Right lobe of liver (tissue), 6 donors: ENCODE results near the gene BEGAIN. TPM values are rescaled to one million over a fixed set of nuclear protein-coding genes. Genes with fewer than 3 reads are reported as not detected.
A peak's percentile ranks its signal among the peaks of the same experiment; 100 is the strongest.

Experiments
- ATAC-seq, 4 donors: fragments of 200-7000 bp; cut with Tn5 transposase; one replicate each; pipeline ENCODE4 v1.9.1; 2020; ENCODE audit warnings: mild to moderate bottlenecking in 4 of 4, moderate library complexity in 4 of 4
- DNase-seq, 3 donors: peaks; one replicate each; pipeline ENCODE4 v3.0.0-alpha.2; 2020
- H3K27ac ChIP-seq, 3 donors: fragments of 200-600 bp; one replicate each; pipeline ENCODE4 v1.8.0; 2022
- H3K27me3 ChIP-seq, 2 donors: fragments of 200-600 bp; one replicate each; pipeline ENCODE4 v1.8.0; 2022
- H3K36me3 ChIP-seq, 4 donors: fragments of 200-600 bp; sonication (generic) in 1 of 4; one replicate each; pipeline versions ENCODE4 v1.5.1 to v1.8.0; 2017 to 2022; ENCODE audit warnings: control low read depth in 1 of 4
- H3K4me1 ChIP-seq, 4 donors: fragments of 200-600 bp; sonication (generic) in 1 of 4; one replicate each; pipeline versions ENCODE4 v1.5.1 to v1.8.0; 2017 to 2022; ENCODE audit warnings: control low read depth in 1 of 4
- H3K4me3 ChIP-seq, 3 donors: fragments of 200-600 bp; one replicate each; pipeline ENCODE4 v1.8.0; 2022
- H3K9me3 ChIP-seq, 4 donors: fragments of 200-600 bp; sonication (generic) in 1 of 4; one replicate each; pipeline versions ENCODE4 v1.5.1 to v1.8.0; 2017 to 2022; ENCODE audit warnings: control low read depth in 1 of 4
- POLR2A ChIP-seq: fragments of 450-650 bp; IDR thresholded peaks from one replicate; pipeline ENCODE4 v1.6.1; 2017; ENCODE audit warnings: antibody characterized with exemption, mild to moderate bottlenecking
- WGBS: methylation state at CpG from one replicate; pipeline ENCODE4 v1.1.6; 2018; ENCODE audit warnings: low coverage, low lambda C conversion rate; ENCODE audit not compliant: insufficient coverage; ENCODE audit errors: missing lambda C conversion rate; 5-methylcytosine and 5-hydroxymethylcytosine counted together
- intact Hi-C, 2 donors: fragments of 100-400 bp; cut with DNase I; formaldehyde crosslinking; loops; one replicate each; pipeline versions ENCODE4 v1.11.2 to v1.14.1; 2022
- total RNA-seq, 6 experiments: library from RNA; depleted of rRNA in 2 of 6; stranded (reverse); fragments of >200 nt in 2 of 6; fragmentation: NEBNext Ultra II Directional in 3 of 6; extraction: Animal tissue kit (Norgen Biotek cat#: 25700) in 3 of 6; gene quantifications; one replicate each; pipeline versions ENCODE4 v1.1.0 to v1.2.4, GENCODE V29; 2016 to 2023
- TF ChIP-seq, protein P1 (sequence below), 4 donors: fragments of 200-600 bp in 3 of 4; fragments of 450-650 bp in 1 of 4; IDR thresholded peaks; one replicate each; pipeline versions ENCODE4 v1.5.1 to v1.8.0; 2016 to 2022; ENCODE audit warnings: antibody characterized with exemption in 4 of 4, mild to moderate bottlenecking in 2 of 4
- donor health status: DM: no; HTN: yes; CAD: no.
- donor health status: DM: no; HTN: no; CAD: no.
- donor health status: DM: no; HTN: no; CAD: no.
- donor health status: DM: no; HTN: yes; CAD: no.
- donor health status: DM: no; HTN: yes; CAD: no.

Gene BEGAIN
- total RNA-seq, 6 experiments from 2014 or later, result 0.12 to 0.61 (median 0.34) TPM

DNA sequence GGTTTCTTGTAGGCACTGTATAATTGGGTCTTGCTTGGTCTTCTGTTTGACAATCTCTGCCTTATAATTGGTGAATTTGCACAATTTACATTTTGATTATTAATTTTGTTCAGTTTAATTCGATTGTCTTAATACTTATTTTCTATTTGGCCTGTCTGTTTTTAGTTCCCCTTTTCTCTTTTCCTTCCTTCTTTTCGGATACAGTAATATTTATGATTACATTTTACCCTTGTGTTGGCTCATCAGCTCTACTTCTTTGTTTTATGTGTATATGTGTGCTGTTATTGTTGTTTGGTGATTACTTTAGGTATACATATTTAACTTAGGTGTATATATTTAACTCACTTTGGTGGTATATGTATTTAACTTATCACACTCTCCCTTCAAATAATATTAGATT lies 12.8 kb upstream of the BEGAIN start:
- DNase-seq (no peak), ATAC-seq (no peak)
- no peaks in the 10 kb centered on the region for H3K27me3 ChIP-seq
- no peak for TF ChIP-seq POLR2A
- intact Hi-C loops, result no loop called here
- WGBS, result 13% methylated on average over 2 of the region's 2 CpGs
- no peak overlapping the region for H3K4me3 ChIP-seq
- H3K4me1 ChIP-seq, result no peaks in the 10 kb centered on the region
- no peak overlapping the region for H3K27ac ChIP-seq
- H3K36me3 ChIP-seq, result no peaks in the 10 kb centered on the region
- no peaks in the 10 kb centered on the region for H3K9me3 ChIP-seq

DNA sequence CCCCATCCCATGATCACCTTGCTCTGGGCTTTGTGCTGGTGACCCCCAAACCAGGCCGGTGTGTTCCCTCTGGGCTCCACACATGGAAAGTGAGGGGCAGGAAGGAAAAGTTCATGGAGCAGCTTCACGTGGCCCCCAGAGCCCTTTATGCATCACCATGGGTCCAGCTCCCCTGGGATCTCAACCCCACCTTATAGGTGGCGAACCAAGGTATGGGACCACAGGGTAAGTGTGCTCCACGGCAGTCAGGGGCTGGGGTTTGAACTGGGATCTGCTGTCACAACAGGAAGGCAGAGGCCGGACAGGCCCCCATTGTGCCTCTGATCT lies 7.4 kb upstream of the BEGAIN start:
- Histone ChIP-seq H3K27ac (no peak overlapping the region), H3K27me3 (no peaks in the 10 kb centered on the region), H3K36me3 (no peaks in the 10 kb centered on the region), H3K4me3 (no peak overlapping the region), H3K9me3 (no peaks in the 10 kb centered on the region), H3K4me1 (no peaks in the 10 kb centered on the region)
- intact Hi-C loops, result no loop called here
- WGBS, result 40% methylated on average over 1 of the region's 5 CpGs
- no peak for ATAC-seq
- TF ChIP-seq POLR2A, result no peak
- TF ChIP-seq, protein P1, sequence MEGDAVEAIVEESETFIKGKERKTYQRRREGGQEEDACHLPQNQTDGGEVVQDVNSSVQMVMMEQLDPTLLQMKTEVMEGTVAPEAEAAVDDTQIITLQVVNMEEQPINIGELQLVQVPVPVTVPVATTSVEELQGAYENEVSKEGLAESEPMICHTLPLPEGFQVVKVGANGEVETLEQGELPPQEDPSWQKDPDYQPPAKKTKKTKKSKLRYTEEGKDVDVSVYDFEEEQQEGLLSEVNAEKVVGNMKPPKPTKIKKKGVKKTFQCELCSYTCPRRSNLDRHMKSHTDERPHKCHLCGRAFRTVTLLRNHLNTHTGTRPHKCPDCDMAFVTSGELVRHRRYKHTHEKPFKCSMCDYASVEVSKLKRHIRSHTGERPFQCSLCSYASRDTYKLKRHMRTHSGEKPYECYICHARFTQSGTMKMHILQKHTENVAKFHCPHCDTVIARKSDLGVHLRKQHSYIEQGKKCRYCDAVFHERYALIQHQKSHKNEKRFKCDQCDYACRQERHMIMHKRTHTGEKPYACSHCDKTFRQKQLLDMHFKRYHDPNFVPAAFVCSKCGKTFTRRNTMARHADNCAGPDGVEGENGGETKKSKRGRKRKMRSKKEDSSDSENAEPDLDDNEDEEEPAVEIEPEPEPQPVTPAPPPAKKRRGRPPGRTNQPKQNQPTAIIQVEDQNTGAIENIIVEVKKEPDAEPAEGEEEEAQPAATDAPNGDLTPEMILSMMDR (IDR thresholded peaks at IDR 0.05), result no peak
- DNase-seq, result no peak

DNA sequence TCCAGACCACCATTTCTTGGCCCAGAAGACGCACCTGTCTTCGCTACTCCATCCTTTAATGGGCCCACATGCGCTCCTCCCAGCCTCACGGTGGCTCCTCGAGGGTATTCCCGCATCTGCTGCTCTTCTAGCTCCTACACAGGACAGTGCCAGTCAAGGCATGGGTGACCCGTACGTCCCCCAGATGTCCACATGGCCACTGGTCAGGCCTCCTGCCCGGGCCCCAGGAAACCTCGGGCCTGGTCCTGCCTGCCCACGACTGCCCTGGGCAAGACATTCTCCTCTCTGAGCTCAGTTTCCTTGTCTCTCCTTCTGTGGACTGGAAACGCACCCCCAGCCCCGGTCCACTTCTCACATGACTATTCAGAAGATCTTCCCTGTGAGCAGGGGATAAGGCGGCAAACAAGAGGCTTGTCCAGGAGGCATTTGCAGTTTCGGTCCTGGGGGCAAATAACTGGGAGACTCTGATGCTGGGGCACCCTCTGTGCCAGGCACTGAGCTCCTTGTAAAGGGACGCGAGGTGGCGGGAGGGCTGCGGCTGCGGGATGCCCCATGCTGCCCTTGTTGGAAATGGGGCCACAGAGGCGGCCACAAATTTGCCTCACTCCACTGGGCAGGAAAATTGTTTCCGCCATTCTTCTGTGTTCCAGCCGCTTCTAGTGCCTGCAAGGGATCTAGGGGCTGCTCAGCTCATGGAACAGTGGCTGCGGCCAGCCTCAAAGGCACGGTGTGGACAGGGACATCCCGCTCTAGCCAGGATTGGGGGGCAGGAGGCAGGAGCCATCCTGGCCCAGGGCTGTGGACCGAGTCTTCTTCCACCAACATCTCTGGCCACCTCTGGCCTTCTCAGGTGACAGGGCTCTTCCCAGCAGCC lies 6.8 kb upstream of the BEGAIN start:
- Histone ChIP-seq H3K27me3 (no peaks in the 10 kb centered on the region), H3K36me3 (no peaks in the 10 kb centered on the region), H3K27ac (no peak overlapping the region), H3K4me3 (no peak overlapping the region), H3K9me3 (no peaks in the 10 kb centered on the region), H3K4me1 (no peaks in the 10 kb centered on the region)
- no peak for TF ChIP-seq POLR2A
- TF ChIP-seq, protein P1 (IDR thresholded peaks at IDR 0.05), result no peak
- intact Hi-C loops, result no loop called here
- ATAC-seq, result no peak
- WGBS, result 62% methylated on average over 21 of the region's 27 CpGs
- peak in 2 of 3 donors; percentile 8 to 39 for DNase-seq

DNA sequence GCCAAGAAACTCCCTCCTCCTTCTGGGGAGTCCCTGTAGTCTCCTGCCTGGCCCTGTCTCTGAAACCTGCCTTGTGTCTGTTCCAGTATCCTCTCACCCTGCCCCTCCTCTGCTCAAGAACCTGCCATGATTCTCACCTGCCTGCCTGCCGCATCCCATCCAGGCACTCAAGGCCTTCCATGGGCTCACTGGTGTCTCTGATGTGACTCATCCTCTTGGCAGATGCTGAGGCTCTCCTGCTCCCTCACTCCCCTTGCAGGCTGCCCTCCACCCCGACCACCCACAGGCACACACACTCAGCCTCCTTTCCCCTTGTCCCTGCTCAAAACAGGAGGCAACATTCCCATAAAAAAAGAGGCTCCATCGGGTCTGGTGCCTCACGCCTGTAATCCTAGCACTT lies 5.8 kb upstream of the BEGAIN start:
- peak in 2 of 3 donors; percentile 8 to 14 for DNase-seq
- Histone ChIP-seq H3K27ac (no peak overlapping the region), H3K4me3 (no peak overlapping the region), H3K4me1 (no peaks in the 10 kb centered on the region), H3K27me3 (no peaks in the 10 kb centered on the region), H3K9me3 (no peaks in the 10 kb centered on the region), H3K36me3 (no peaks in the 10 kb centered on the region)
- no peak for ATAC-seq
- WGBS, result 61% methylated on average over 4 of the region's 4 CpGs
- TF ChIP-seq, protein P1 (IDR thresholded peaks at IDR 0.05), result no peak
- no peak for TF ChIP-seq POLR2A
- intact Hi-C loops, result no loop called here

GRCh38 chr14:100592461-100592891 lies 5.3 kb upstream of the BEGAIN start:
- Histone ChIP-seq H3K4me3 (no peak overlapping the region), H3K27me3 (no peaks in the 10 kb centered on the region), H3K9me3 (no peaks in the 10 kb centered on the region), H3K4me1 (no peaks in the 10 kb centered on the region), H3K27ac (no peak overlapping the region), H3K36me3 (no peaks in the 10 kb centered on the region)
- intact Hi-C loops, result no loop called here
- no peak for TF ChIP-seq POLR2A
- TF ChIP-seq, protein P1 (IDR thresholded peaks at IDR 0.05), result no peak
- peak in 1 of 4 donors; percentile 5 for ATAC-seq
- DNase-seq, result peak in 2 of 3 donors; percentile 10 to 47
- WGBS, result 77% methylated on average over 3 of the region's 10 CpGs
